H9 (cell line): ENCODE data around the gene AATF. TPM values are rescaled to one million over a fixed set of nuclear protein-coding genes. Genes with fewer than 3 reads are reported as not detected.

Source experiments
- DNase-seq: peaks from one replicate; pipeline ENCODE4 v3.0.0-alpha.2; 2017
- H2AFZ ChIP-seq: one replicate; pipeline ENCODE4 v1.6.1; 2013; ENCODE audit warnings: mild to moderate bottlenecking, low read length, control low read depth, moderate library complexity
- H2AK5ac ChIP-seq: 2 replicates; pipeline ENCODE4 v1.6.1; 2013; ENCODE audit warnings: low read length, control low read depth, mixed read lengths; ENCODE audit not compliant: insufficient read length
- H2BK120ac ChIP-seq: one replicate; pipeline ENCODE4 v1.6.1; 2013; ENCODE audit warnings: low read depth, mild to moderate bottlenecking, low read length, control low read depth, inconsistent platforms; ENCODE audit not compliant: poor library complexity, severe bottlenecking
- H2BK12ac ChIP-seq: 2 replicates; pipeline ENCODE4 v1.6.1; 2013; ENCODE audit warnings: low read length, control low read depth, mixed read lengths, low read depth; ENCODE audit not compliant: insufficient read length
- H2BK15ac ChIP-seq: 2 replicates; pipeline ENCODE4 v1.6.1; 2013; ENCODE audit warnings: low read depth, low read length, control low read depth
- H2BK20ac ChIP-seq: one replicate; pipeline ENCODE4 v1.6.1; 2013; ENCODE audit warnings: low read depth, mild to moderate bottlenecking, low read length, control low read depth, inconsistent platforms; ENCODE audit not compliant: poor library complexity, severe bottlenecking
- H2BK5ac ChIP-seq: 2 replicates; pipeline ENCODE4 v1.6.1; 2013; ENCODE audit warnings: low read length, control low read depth, mixed read lengths; ENCODE audit not compliant: insufficient read length
- H3K14ac ChIP-seq: 2 replicates; pipeline ENCODE4 v1.6.1; 2013; ENCODE audit warnings: low read length, control low read depth; ENCODE audit not compliant: insufficient read depth
- H3K18ac ChIP-seq: 2 replicates; pipeline ENCODE4 v1.6.1; 2013; ENCODE audit warnings: low read depth, mild to moderate bottlenecking, mixed read lengths, low read length, control low read depth; ENCODE audit not compliant: insufficient read length
- H3K23ac ChIP-seq: 2 replicates; pipeline ENCODE4 v1.6.1; 2013; ENCODE audit warnings: low read length, control low read depth, mixed read lengths, low read depth; ENCODE audit not compliant: insufficient read length
- H3K23me2 ChIP-seq: 2 replicates; pipeline ENCODE4 v1.6.1; 2013; ENCODE audit warnings: low read depth, mild to moderate bottlenecking, mixed read lengths, low read length, control low read depth; ENCODE audit not compliant: insufficient read length, poor library complexity, severe bottlenecking
- H3K27ac ChIP-seq: 2 replicates; pipeline ENCODE4 v1.5.1; 2013; ENCODE audit warnings: low read length, control low read depth, mixed read lengths, low read depth; ENCODE audit not compliant: insufficient read length
- H3K27me3 ChIP-seq: 2 replicates; pipeline ENCODE4 v1.6.1; 2013; ENCODE audit warnings: low read length, control low read depth, inconsistent platforms; ENCODE audit not compliant: insufficient read depth
- H3K4ac ChIP-seq: 2 replicates; pipeline ENCODE4 v1.6.1; 2013; ENCODE audit warnings: low read depth, mild to moderate bottlenecking, control low read depth, inconsistent platforms, low read length, moderate library complexity
- H3K4me1 ChIP-seq: 2 replicates; pipeline ENCODE4 v1.6.1; 2013; ENCODE audit warnings: low read length, control low read depth, inconsistent platforms; ENCODE audit not compliant: insufficient read depth
- H3K4me2 ChIP-seq: 2 replicates; pipeline ENCODE4 v1.6.1; 2013; ENCODE audit warnings: low read length, control low read depth, mixed read lengths; ENCODE audit not compliant: insufficient read length, insufficient read depth
- H3K56ac ChIP-seq: 2 replicates; pipeline ENCODE4 v1.6.1; 2013; ENCODE audit warnings: low read depth, mild to moderate bottlenecking, mixed read lengths, low read length, control low read depth; ENCODE audit not compliant: insufficient read length
- H3K79me1 ChIP-seq: 2 replicates; pipeline ENCODE4 v1.6.1; 2013; ENCODE audit warnings: low read depth, mild to moderate bottlenecking, moderate library complexity, low read length, control low read depth, inconsistent platforms; ENCODE audit not compliant: insufficient read depth, poor library complexity, severe bottlenecking
- H3K79me2 ChIP-seq: 2 replicates; pipeline ENCODE4 v1.6.1; 2013; ENCODE audit warnings: low read length, control low read depth, inconsistent platforms; ENCODE audit not compliant: insufficient read depth
- H3K9ac ChIP-seq: 2 replicates; pipeline ENCODE4 v1.6.1; 2013; ENCODE audit warnings: low read length, control low read depth, mixed read lengths; ENCODE audit not compliant: insufficient read length; ENCODE audit errors: extremely low read depth
- H3K9me3 ChIP-seq: one replicate; pipeline ENCODE4 v1.6.1; 2013; ENCODE audit warnings: low read depth, low read length, inconsistent platforms; ENCODE audit not compliant: control insufficient read depth
- H3T11ph ChIP-seq: one replicate; pipeline ENCODE4 v1.6.1; 2013; ENCODE audit warnings: mild to moderate bottlenecking, low read length, control low read depth, inconsistent platforms
- H4K20me1 ChIP-seq: one replicate; pipeline ENCODE4 v1.6.1; 2013; ENCODE audit not compliant: control insufficient read depth, insufficient read length, insufficient read depth
- H4K5ac ChIP-seq: 2 replicates; pipeline ENCODE4 v1.6.1; 2013; ENCODE audit warnings: low read depth, mild to moderate bottlenecking, mixed read lengths, low read length, control low read depth; ENCODE audit not compliant: insufficient read length
- H4K8ac ChIP-seq: replicated peaks from 2 replicates; pipeline ENCODE4 v1.6.1; 2013; ENCODE audit warnings: low read length, control low read depth, mixed read lengths, low read depth; ENCODE audit not compliant: insufficient read length
- H4K91ac ChIP-seq: 2 replicates; pipeline ENCODE4 v1.6.1; 2013; ENCODE audit warnings: low read depth, mild to moderate bottlenecking, moderate library complexity, mixed read lengths, low read length, control low read depth; ENCODE audit not compliant: insufficient read length
- H3K27ac Mint-ChIP-seq, 3 experiments: 2 replicates in 2 of 3; 3 replicates in 1 of 3; pipeline ENCODE4 v1.8.0; 2020 to 2021; ENCODE audit warnings: mixed read lengths in 3 of 3, mild to moderate bottlenecking in 1 of 3, moderate library complexity in 1 of 3
- H3K27me3 Mint-ChIP-seq: 2 replicates; pipeline ENCODE4 v1.8.0; 2021; ENCODE audit warnings: low read depth, mild to moderate bottlenecking, moderate library complexity, mixed read lengths
- H3K36me3 Mint-ChIP-seq, 3 experiments: 2 replicates in 2 of 3; 3 replicates in 1 of 3; pipeline ENCODE4 v1.8.0; 2020 to 2021; ENCODE audit warnings: low read depth in 3 of 3, mixed read lengths in 3 of 3; ENCODE audit not compliant: insufficient read depth in 1 of 3
- H3K4me1 Mint-ChIP-seq, 2 experiments: 2 replicates each; pipeline ENCODE4 v1.8.0; 2020; ENCODE audit warnings: mixed read lengths in 2 of 2
- H3K4me3 Mint-ChIP-seq, 2 experiments: 2 replicates in 1 of 2; 3 replicates in 1 of 2; pipeline ENCODE4 v1.8.0; 2020 to 2021; ENCODE audit warnings: mild to moderate bottlenecking in 2 of 2, mixed read lengths in 2 of 2, moderate library complexity in 1 of 2
- H3K9me3 Mint-ChIP-seq, 2 experiments: 2 replicates in 1 of 2; 3 replicates in 1 of 2; pipeline ENCODE4 v1.8.0; 2020; ENCODE audit warnings: mild to moderate bottlenecking in 2 of 2, mixed read lengths in 2 of 2, moderate library complexity in 1 of 2
- CTCF ChIP-seq: fragments of 200-600 bp; sonication (generic); conservative IDR thresholded peaks from 3 replicates; pipeline ENCODE4 v1.8.0; 2021; ENCODE audit warnings: antibody characterized with exemption, mild to moderate bottlenecking
- WGBS: extraction: QIAGEN DNeasy Blood & Tissue Kit; methylation state at CpG from one replicate; pipeline ENCODE4 v1.1.7; 2013; ENCODE audit warnings: missing lambda C conversion rate, low lambda C conversion rate, mixed read lengths; ENCODE audit not compliant: insufficient read length; ENCODE audit errors: extremely low coverage; 5-methylcytosine and 5-hydroxymethylcytosine counted together
- total RNA-seq: library from RNA; stranded (reverse); gene quantifications from 2 replicates; pipeline ENCODE4 v1.2.1, GENCODE V29; 2021

The AATF gene
- total RNA-seq, 1 experiment from 2014 or later: 69.6 TPM

GRCh38 chr17:37016780-37017179 lies 68.0 kb downstream of the AATF start:
- H4K91ac ChIP-seq: no peak overlapping the region
- Mint-ChIP-seq H3K36me3 (peaks cover 2 to 9% (median 3%) of the 10 kb centered on the region in 3 experiments; a peak in 4 of 7 replicates), H3K4me1 (peaks cover 36 to 39% of the 10 kb centered on the region in 2 experiments), H3K4me3 (no peak overlapping the region), H3K9me3 (no peaks in the 10 kb centered on the region), H3K27me3 (no peaks in the 10 kb centered on the region), H3K27ac (peak overlapping the region in 2 of 3 experiments; percentile 23 to 65; a peak in 3 of 7 replicates)
- WGBS: no CpG with 5 or more reads among the region's 4 CpGs
- DNase-seq: no peak
- H3K27me3 ChIP-seq: no peaks in the 10 kb centered on the region
- no peak overlapping the region for H4K5ac ChIP-seq
- no peak overlapping the region for H3K27ac ChIP-seq
- H2BK5ac ChIP-seq: no peak overlapping the region
- H3K23me2 ChIP-seq: no peaks in the 10 kb centered on the region
- no peak overlapping the region for H3K4ac ChIP-seq
- no peak for TF ChIP-seq CTCF
- no peak overlapping the region for H3K18ac ChIP-seq
- peak overlapping the region; percentile 68; the same call in 1 of the 2 replicates for H3K14ac ChIP-seq
- no peak overlapping the region for H3K23ac ChIP-seq
- no peaks in the 10 kb centered on the region for H3K9me3 ChIP-seq
- no peaks in the 10 kb centered on the region for H4K20me1 ChIP-seq
- H2BK12ac ChIP-seq: no peak overlapping the region
- no peak overlapping the region for H2BK15ac ChIP-seq
- no peak overlapping the region for H2AFZ ChIP-seq
- no peak overlapping the region for H2BK120ac ChIP-seq
- no peak overlapping the region for H3K56ac ChIP-seq
- H3T11ph ChIP-seq: no peak overlapping the region
- H3K4me1 ChIP-seq: no peaks in the 10 kb centered on the region
- H3K79me2 ChIP-seq: no peaks in the 10 kb centered on the region
- H2AK5ac ChIP-seq: no peak overlapping the region
- no peak overlapping the region for H3K4me2 ChIP-seq
- no peak overlapping the region for H2BK20ac ChIP-seq
- no peak overlapping the region for H3K9ac ChIP-seq
- H4K8ac ChIP-seq: no peak overlapping the region
- no peaks in the 10 kb centered on the region for H3K79me1 ChIP-seq
